AG09309 (cell line): ENCODE data around the gene MGAT3.

Experiments used
- DNase-seq: peaks from one replicate; pipeline ENCODE4 v3.0.0-alpha.2; 2010; ENCODE audit warnings: low read depth
- H3K4me3 ChIP-seq: 2 replicates; pipeline ENCODE4 v1.5.1; 2011; ENCODE audit warnings: mild to moderate bottlenecking, low read depth, low read length, moderate library complexity; ENCODE audit not compliant: control insufficient read depth
- TF ChIP-seq, protein P1 (sequence below): IDR thresholded peaks from 2 replicates; pipeline ENCODE4 v1.5.1; 2011; ENCODE audit warnings: mild to moderate bottlenecking, low read depth, low read length, inconsistent platforms; ENCODE audit not compliant: insufficient read depth, control insufficient read depth; ENCODE audit errors: missing control alignments

Gene MGAT3

DNA sequence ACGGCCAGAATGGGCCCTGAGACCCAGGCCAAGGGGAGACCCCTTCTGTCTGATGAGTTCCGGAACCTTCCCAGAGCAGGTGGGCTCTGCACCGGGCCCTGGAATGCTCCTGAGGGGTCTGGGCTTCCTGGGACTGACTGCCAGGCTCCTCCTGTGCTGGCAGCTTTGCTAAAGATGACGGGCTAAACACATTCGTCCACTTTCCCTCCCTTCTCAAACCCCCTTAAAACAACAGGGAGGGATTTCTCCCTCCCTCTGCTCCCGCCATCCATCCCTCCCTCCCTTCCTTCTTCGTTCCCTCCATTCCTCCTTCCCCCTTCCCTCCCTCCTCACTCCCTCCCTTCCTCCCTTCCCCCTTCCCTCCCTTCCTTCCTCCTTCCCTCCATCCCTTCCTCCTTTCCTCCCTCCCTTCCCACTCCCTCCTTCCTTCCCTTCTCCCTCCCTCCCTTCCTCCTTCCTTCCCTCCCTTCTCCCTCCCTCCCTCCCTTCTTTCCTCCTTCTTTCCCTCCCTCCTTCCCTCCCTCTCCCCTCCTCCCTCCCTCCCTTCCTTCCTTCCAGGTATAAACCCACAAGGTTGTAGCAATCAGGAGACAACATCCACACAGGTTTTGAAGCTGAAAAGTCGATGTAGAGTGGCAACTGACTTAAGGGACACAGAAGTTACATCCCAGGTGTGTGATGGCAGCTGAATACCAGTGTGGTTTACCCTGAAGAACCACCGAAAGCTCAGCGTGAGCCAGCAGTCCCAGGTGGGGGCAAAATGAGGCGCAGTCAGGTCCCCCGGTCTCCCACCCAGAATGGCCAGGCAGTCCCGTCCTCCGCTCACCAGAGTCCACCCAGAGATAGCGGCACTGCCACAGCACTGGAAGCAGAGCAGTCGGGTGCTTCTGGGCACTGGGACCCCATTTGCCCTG lies 18.8 kb upstream of the MGAT3 start:
- no peak for DNase-seq
- TF ChIP-seq, protein P1, sequence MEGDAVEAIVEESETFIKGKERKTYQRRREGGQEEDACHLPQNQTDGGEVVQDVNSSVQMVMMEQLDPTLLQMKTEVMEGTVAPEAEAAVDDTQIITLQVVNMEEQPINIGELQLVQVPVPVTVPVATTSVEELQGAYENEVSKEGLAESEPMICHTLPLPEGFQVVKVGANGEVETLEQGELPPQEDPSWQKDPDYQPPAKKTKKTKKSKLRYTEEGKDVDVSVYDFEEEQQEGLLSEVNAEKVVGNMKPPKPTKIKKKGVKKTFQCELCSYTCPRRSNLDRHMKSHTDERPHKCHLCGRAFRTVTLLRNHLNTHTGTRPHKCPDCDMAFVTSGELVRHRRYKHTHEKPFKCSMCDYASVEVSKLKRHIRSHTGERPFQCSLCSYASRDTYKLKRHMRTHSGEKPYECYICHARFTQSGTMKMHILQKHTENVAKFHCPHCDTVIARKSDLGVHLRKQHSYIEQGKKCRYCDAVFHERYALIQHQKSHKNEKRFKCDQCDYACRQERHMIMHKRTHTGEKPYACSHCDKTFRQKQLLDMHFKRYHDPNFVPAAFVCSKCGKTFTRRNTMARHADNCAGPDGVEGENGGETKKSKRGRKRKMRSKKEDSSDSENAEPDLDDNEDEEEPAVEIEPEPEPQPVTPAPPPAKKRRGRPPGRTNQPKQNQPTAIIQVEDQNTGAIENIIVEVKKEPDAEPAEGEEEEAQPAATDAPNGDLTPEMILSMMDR, result no peak
- no peak overlapping the region for H3K4me3 ChIP-seq

GRCh38 chr22:39439170-39439569 lies 17.6 kb upstream of the MGAT3 start:
- H3K4me3 ChIP-seq, result no peak overlapping the region
- TF ChIP-seq, protein P1, result no peak
- DNase-seq, result no peak

DNA sequence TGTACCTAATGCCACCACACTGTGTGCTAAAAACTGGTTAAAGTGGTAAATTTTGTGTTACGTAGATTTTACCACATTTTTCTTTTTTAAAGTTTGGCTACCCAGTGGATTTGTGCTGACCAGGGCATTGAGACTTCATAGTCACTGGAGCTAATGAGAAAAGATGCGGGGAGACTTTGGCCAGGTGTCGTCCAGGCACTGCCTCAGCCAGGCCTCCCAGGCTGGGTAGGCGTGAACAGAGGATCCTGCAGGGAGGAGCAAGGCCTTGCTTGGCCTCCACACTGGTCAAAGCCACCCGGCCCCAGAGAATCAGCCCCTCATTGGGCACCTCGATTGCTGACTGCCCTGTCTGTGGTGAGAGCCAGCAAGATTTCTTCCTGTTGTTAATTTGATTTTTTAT lies 13.4 kb upstream of the MGAT3 start:
- H3K4me3 ChIP-seq, result no peak overlapping the region
- TF ChIP-seq, protein P1, result no peak
- DNase-seq, result no peak

DNA sequence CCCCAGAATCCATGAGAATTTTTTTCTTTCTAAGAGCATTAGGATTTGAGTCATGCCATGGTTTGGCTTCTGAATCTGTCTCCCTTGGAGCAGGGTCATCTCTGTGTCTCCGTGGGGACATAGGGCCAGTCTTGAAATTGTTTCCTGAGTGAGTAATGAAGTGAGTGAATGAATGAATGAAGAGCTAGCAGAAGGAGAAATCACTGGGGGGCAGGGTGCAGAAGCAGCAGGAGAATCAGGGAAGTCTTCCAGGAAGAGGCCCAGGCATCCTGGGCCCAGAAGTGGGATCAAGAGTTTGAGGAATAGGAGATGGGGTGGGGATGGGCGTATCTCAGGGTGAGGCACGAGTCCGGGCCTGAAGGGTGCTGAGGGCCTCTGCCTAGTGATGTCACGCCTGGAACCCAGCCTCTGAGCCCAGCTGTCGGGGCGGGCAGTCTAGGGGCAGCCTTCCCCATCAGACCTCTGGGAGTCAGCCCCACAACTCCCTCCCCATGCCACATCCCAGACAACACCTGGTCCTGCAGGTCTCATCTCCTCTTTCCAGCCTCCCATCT lies 12.5 kb upstream of the MGAT3 start:
- H3K4me3 ChIP-seq, result no peak overlapping the region
- no peak for DNase-seq
- TF ChIP-seq, protein P1, result no peak

GRCh38 chr22:39444937-39445465 lies 11.8 kb upstream of the MGAT3 start:
- H3K4me3 ChIP-seq, result no peak overlapping the region
- TF ChIP-seq, protein P1, result no peak
- DNase-seq, result no peak

DNA sequence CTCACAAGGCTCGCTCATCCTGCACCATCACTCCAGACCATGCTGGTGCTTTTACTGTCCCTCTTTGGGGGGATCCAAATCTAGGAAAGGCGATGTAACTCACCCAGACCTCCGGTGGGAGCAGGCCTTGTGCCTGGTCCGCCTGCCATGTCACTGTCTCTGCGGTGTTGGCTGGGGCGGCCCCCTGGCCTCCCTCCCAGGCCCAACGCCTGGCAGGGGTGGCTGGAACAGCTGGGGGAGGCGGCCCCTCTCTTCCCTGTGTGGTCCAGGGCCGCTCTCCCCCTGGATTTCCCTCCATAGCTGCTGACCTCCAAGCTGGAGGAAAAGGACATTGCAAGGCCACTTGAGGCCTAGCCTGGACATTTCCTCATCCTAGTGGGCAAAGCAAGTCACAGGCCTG lies 11.1 kb upstream of the MGAT3 start:
- H3K4me3 ChIP-seq, result no peak overlapping the region
- TF ChIP-seq, protein P1, result no peak
- no peak for DNase-seq
